Prostate gland (tissue), 2 donors: ENCODE results near the gene PNMA8C. TPM values are rescaled to one million over a fixed set of nuclear protein-coding genes. Genes with fewer than 3 reads are reported as not detected.

Experiments used
- DNase-seq: peaks from one replicate; pipeline ENCODE4 v3.0.0-alpha.2; 2019; ENCODE audit warnings: low spot score
- H3K27ac ChIP-seq, 2 donors: fragments of 200-600 bp; sonication (generic); 2 replicates each; pipeline ENCODE4 v1.5.1; 2017 to 2019
- H3K27me3 ChIP-seq: fragments of 200-600 bp; sonication (generic); replicated peaks from 2 replicates; pipeline ENCODE4 v1.5.1; 2019; ENCODE audit not compliant: insufficient read depth
- H3K36me3 ChIP-seq, 2 donors: fragments of 200-600 bp; sonication (generic); 1 replicate in 1 of 2; 2 replicates in 1 of 2; pipeline versions ENCODE4 v1.5.1 to v1.8.1; 2017 to 2019
- H3K4me1 ChIP-seq: fragments of 200-600 bp; sonication (generic); replicated peaks from 2 replicates; pipeline ENCODE4 v1.5.1; 2019
- H3K4me3 ChIP-seq, 2 donors: fragments of 200-600 bp; sonication (generic); 2 replicates each; pipeline ENCODE4 v1.5.1; 2017 to 2019
- H3K9me3 ChIP-seq: fragments of 200-600 bp; sonication (generic); 2 replicates; pipeline ENCODE4 v1.5.1; 2017
- CTCF ChIP-seq, 4 experiments: fragments of 200-600 bp in 2 of 4; fragments of 450-650 bp in 2 of 4; sonication (generic) in 2 of 4; IDR thresholded peaks; 1 replicate in 3 of 4; 2 replicates in 1 of 4; pipeline ENCODE4 v1.5.1; 2016 to 2019; ENCODE audit warnings: antibody characterized with exemption in 4 of 4, mild to moderate bottlenecking in 2 of 4, moderate library complexity in 2 of 4
- POLR2A ChIP-seq: fragments of 450-650 bp; IDR thresholded peaks from one replicate; pipeline ENCODE4 v1.6.1; 2016; ENCODE audit warnings: antibody characterized with exemption, mild to moderate bottlenecking
- POLR2AphosphoS5 ChIP-seq: sonication (generic); formaldehyde crosslinking; IDR thresholded peaks from one replicate; pipeline ENCODE4 v1.6.1; 2017; ENCODE audit warnings: antibody characterized with exemption
- WGBS: methylation state at CpG from one replicate; pipeline ENCODE4 v1.1.5; 2018; 5-methylcytosine and 5-hydroxymethylcytosine counted together
- intact Hi-C: fragments of 100-400 bp; cut with DNase I; formaldehyde crosslinking; loops from one replicate; pipeline ENCODE4 v1.14.2; 2022
- total RNA-seq, 2 donors: library from RNA; depleted of rRNA; stranded (reverse); fragments of >200 nt; gene quantifications; one replicate each; pipeline ENCODE4 v1.1.0, GENCODE V29; 2016

Gene PNMA8C
- total RNA-seq, result 1 to 10 TPM in 1 of 2 donors, not detected in 1; 1.6 TPM

GRCh38 chr19:46428239-46429135, at the start of gene PNMA8C:
PNMA8C (minus strand) TSS chr19:46428936; CDS start chr19:46428359, 577 bp downstream.
- 32% methylated on average over 49 of the region's 52 CpGs for WGBS
- no peak for DNase-seq
- TF ChIP-seq POLR2AphosphoS5 (no peak), CTCF (IDR thresholded peaks at IDR 0.05) (no peak), POLR2A (no peak)
- no peaks in the 10 kb centered on the region for H3K36me3 ChIP-seq
- intact Hi-C loops, result no loop called here
- H3K4me3 ChIP-seq, result no peak within 1 kb of the TSS
- no peaks in the 10 kb centered on the region for H3K9me3 ChIP-seq
- H3K4me1 ChIP-seq, result no peaks in the 10 kb centered on the region
- H3K27me3 ChIP-seq, result no peaks in the 10 kb centered on the region
- H3K27ac ChIP-seq, result no peak within 1 kb of the TSS

- no peak for DNase-seq
- H3K4me1 ChIP-seq, result no peaks in the 10 kb centered on the region
- TF ChIP-seq CTCF (IDR thresholded peaks at IDR 0.05), result no peak
- TF ChIP-seq POLR2AphosphoS5, result no peak
- TF ChIP-seq POLR2A, result no peak
- no peaks in the 10 kb centered on the region for H3K9me3 ChIP-seq
- no peaks in the 10 kb centered on the region for H3K36me3 ChIP-seq
- 40% methylated on average over 2 of the region's 2 CpGs for WGBS
- H3K4me3 ChIP-seq, result no peak overlapping the region
- H3K27me3 ChIP-seq, result no peaks in the 10 kb centered on the region
- intact Hi-C loops, result no loop called here
- no peak overlapping the region for H3K27ac ChIP-seq
Measured at GRCh38 chr19:46475986-46476385, 47.2 kb upstream of the PNMA8C start.

- TF ChIP-seq POLR2AphosphoS5 (no peak), POLR2A (no peak), CTCF (IDR thresholded peaks at IDR 0.05) (no peak)
- WGBS, result 63% methylated on average over 8 of the region's 8 CpGs
- intact Hi-C loops, result no loop called here
- no peak for DNase-seq
- H3K4me1 ChIP-seq, result no peaks in the 10 kb centered on the region
- no peaks in the 10 kb centered on the region for H3K36me3 ChIP-seq
- H3K27ac ChIP-seq, result no peak overlapping the region
- no peaks in the 10 kb centered on the region for H3K27me3 ChIP-seq
- H3K9me3 ChIP-seq, result no peaks in the 10 kb centered on the region
- no peak overlapping the region for H3K4me3 ChIP-seq
Measured at GRCh38 chr19:46474211-46474610, 45.5 kb upstream of the PNMA8C start.

- Histone ChIP-seq H3K27me3 (no peaks in the 10 kb centered on the region), H3K27ac (no peak overlapping the region), H3K36me3 (no peaks in the 10 kb centered on the region), H3K4me1 (no peaks in the 10 kb centered on the region), H3K4me3 (no peak overlapping the region), H3K9me3 (no peaks in the 10 kb centered on the region)
- no peak for TF ChIP-seq CTCF (IDR thresholded peaks at IDR 0.05)
- TF ChIP-seq POLR2AphosphoS5, result no peak
- no peak for TF ChIP-seq POLR2A
- intact Hi-C loops, result no loop called here
- WGBS, result 71% methylated on average over 4 of the region's 4 CpGs
- DNase-seq, result no peak
Measured at GRCh38 chr19:46472592-46472991, 43.9 kb upstream of the PNMA8C start.
